Measurements from ENCODE around the gene DOCK10.

DOCK10 gene

GRCh38 chr2:225041851-225042799 is at the start of gene DOCK10:
TSS of gene DOCK10 (minus strand) at chr2:225042468. CDS start at chr2:225042374, 94 bp downstream.
- peak; percentile 54 for DNase-seq
- in situ Hi-C loops (cut with HindIII; ENCODE audit: low pct_ligation_motif_present, low pct_unique_long_range_greater_than_20kb, low sequenced_read_pairs), result no loop called here

DNA sequence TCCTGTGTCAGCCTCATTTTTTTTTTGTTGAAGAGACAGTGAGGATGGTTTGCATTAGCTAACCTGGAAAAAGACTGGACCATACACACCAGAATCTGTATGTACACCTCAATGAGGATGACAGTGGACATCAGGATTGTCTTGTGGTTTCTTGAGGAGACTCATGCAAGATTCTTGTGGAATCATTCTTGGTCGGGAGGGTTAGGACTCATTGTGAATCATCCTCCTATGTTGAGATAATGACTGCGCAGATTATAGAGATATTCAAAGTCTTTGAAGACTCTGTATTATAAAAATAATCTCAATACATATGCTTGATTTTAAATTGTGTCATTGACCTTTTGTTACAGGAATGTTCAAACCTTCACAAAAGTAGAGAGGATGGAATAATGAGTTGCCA is 49.1 kb upstream of the DOCK10 start:
- in situ Hi-C loops (cut with HindIII; ENCODE audit: low pct_ligation_motif_present, low pct_unique_long_range_greater_than_20kb, low sequenced_read_pairs), result no loop called here
- peak; percentile 41 for DNase-seq

DNA sequence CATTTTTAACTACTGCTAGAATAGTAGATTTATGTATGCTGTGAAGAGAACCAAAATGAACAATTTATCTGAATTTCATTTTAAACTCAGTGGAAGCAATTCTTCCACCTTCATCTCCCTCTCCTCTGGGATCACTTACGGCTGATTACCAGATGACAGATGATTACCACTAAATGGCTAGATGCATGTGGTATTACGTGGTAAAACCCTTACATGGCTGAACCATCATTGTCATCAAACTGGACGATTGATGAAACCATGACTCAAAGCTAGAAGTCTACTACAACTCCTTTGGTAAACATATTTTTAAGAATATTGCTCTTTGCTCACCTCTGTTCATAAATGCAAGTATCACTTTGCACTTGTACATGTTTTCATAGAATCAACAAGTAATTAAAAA is 48.5 kb upstream of the DOCK10 start:
- DNase-seq, result no peak
- in situ Hi-C loops (cut with HindIII; ENCODE audit: low pct_ligation_motif_present, low pct_unique_long_range_greater_than_20kb, low sequenced_read_pairs), result no loop called here

DNA sequence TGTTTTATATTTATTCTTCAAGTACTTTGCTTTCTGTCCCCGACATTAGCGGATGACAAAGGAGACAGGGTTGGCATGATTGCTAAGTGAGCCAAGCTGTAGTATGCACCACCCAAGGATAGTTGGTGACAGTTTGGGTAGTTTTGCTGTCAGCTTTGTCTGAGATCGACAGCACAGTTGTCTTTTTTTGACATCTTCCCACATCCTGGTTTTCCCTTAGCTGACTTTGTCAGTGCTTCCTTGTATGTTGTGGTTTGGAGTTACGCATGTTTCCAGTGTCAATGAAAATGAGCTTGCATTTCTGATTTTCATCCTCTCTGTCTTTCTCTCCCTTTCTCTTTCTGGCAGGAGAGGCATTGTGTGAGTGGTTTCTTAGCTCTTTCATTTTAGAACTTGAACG is 44.6 kb upstream of the DOCK10 start:
- in situ Hi-C loops (cut with HindIII; ENCODE audit: low pct_ligation_motif_present, low pct_unique_long_range_greater_than_20kb, low sequenced_read_pairs), result no loop called here
- DNase-seq, result no peak

GRCh38 chr2:225086439-225086838 is 44.2 kb upstream of the DOCK10 start:
- no peak for DNase-seq
- in situ Hi-C loops (cut with HindIII; ENCODE audit: low pct_ligation_motif_present, low pct_unique_long_range_greater_than_20kb, low sequenced_read_pairs), result no loop called here

DNA sequence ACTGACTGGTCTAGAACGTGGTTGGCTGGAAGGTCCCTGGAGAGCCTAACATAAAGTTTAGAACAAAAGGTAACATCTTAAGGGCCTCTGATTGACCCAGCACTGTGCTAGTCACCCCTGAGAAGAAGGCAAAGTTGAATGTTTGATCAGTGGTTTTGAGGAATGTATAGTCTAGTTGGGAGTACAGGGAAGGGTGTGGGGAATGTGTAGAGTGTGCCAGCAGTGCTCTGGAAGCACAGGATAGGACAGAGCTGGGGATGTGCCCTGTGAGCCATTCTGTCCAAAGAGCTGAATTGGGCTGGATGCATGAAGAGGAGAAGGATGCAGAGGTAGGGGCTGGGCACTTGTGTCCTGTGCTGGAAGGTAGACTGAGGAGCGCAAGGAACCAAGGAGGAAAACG is 41.0 kb upstream of the DOCK10 start:
- in situ Hi-C loops (cut with HindIII; ENCODE audit: low pct_ligation_motif_present, low pct_unique_long_range_greater_than_20kb, low sequenced_read_pairs), result no loop called here
- no peak for DNase-seq

DNA sequence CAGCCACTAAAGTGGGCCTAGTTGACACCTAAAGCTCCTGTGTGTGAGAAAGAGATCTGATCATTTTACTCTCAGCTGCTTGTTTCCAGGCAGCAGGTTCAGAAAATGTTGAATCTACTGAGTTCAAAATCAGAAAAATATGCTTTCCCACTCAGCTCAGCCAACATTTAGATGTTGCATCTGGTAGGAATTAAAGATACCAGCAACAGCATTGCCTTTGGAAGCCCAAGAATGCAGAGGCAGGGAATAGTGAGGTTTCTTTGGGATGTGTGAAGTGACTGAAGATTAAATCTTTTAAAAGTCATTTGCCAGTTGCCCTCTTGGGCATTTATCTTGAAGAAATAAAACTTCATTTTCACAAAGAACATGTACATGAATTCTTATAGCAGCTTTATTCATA is 33.9 kb upstream of the DOCK10 start:
- DNase-seq, result no peak
- in situ Hi-C loops (cut with HindIII; ENCODE audit: low pct_ligation_motif_present, low pct_unique_long_range_greater_than_20kb, low sequenced_read_pairs), result no loop called here

DNA sequence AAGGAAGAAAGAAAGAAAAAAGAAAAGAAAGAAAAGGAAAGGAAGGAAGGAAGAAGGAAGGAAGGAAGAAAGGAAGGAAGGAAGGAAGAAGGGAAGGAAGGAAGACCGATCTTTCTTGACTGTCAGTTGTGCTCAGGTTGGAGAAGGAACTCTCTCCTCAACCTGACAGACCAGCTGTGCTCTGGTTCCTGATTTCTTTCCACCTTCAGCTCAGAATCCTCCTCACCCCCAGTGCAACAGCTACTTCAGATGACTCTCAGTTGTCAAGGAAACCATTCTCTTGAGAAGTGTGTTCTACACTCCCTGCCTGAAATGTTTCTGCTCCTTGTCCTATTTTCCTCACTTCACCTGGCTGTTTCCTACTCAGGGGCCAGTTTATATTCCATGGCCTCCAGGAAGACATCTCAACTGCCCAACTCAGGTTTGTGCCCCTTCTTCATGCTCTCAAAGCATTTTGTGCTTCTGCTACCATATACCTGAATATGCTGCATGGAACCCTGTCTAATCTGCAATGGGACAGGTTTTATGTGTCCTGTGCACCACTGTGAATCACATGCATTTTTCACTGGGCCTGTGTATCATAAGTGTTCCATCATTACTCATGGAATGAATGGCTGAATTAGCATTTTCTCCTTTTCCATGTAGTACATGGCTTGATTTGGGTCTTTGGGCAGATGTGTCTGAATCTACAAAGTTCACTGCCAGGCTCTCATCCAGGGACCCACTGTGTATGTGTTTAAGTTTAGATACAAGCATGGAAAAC is 32.8 kb upstream of the DOCK10 start:
- DNase-seq, result no peak
- in situ Hi-C loops (cut with HindIII; ENCODE audit: low pct_ligation_motif_present, low pct_unique_long_range_greater_than_20kb, low sequenced_read_pairs), result no loop called here

DNA sequence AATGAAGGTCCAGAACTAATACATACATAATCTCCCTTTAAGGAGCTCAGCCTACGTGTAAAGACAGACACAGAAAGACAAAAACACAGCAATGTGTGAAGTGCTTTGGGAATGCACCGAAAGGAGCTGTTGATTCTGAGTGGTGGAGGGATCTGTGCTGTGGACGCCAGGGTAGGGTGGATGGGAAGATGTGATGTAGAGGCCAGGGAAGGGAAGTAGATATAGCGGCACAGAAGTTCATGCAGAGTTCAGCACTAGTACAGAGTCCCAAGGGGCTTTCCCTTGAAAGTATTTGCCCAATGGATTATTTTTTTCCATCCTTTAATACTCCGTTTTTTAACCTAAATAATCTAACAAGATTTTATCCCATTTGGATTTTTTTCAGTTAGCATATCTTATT is 32.1 kb upstream of the DOCK10 start:
- no peak for DNase-seq
- in situ Hi-C loops (cut with HindIII; ENCODE audit: low pct_ligation_motif_present, low pct_unique_long_range_greater_than_20kb, low sequenced_read_pairs), result no loop called here

- in situ Hi-C loops (cut with HindIII; ENCODE audit: low pct_ligation_motif_present, low pct_unique_long_range_greater_than_20kb, low sequenced_read_pairs), result no loop called here
- DNase-seq, result no peak
Measured at GRCh38 chr2:225073198-225073597, 30.9 kb upstream of the DOCK10 start.

- in situ Hi-C loops (cut with HindIII; ENCODE audit: low pct_ligation_motif_present, low pct_unique_long_range_greater_than_20kb, low sequenced_read_pairs), result no loop called here
- no peak for DNase-seq
Measured at GRCh38 chr2:225072444-225072843, 30.2 kb upstream of the DOCK10 start.

DNA sequence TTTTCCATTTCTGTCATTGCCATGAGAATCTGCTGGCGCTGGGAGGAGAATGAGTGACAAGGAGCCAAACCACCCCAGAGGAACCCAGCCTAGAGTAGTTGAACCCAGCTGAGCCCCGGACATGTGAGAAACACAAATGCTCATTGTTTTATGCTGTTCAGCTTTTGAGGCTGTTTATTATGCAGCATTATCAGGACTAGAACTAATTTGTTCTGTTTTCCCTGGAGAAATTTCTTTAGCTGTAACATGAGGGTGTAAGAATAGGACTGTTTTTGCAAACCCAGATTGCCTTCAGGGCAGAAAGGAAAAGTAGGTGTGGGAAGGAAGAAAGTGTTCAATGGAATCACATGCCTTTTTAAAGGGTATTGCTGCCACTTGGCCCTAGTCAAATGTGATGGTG is 28.5 kb upstream of the DOCK10 start:
- in situ Hi-C loops (cut with HindIII; ENCODE audit: low pct_ligation_motif_present, low pct_unique_long_range_greater_than_20kb, low sequenced_read_pairs), result no loop called here
- DNase-seq, result no peak

- in situ Hi-C loops (cut with HindIII; ENCODE audit: low pct_ligation_motif_present, low pct_unique_long_range_greater_than_20kb, low sequenced_read_pairs), result no loop called here
Measured at GRCh38 chr2:225069966-225070365, 27.7 kb upstream of the DOCK10 start.

GRCh38 chr2:225069477-225069876 is 27.2 kb upstream of the DOCK10 start:
- in situ Hi-C loops (cut with HindIII; ENCODE audit: low pct_ligation_motif_present, low pct_unique_long_range_greater_than_20kb, low sequenced_read_pairs), result no loop called here
- no peak for DNase-seq

More at GRCh38 chr2:225069966-225070365, 27.7 kb upstream of the DOCK10 start:
- no peak for DNase-seq

GRCh38 chr2:225065882-225066281 is 23.6 kb upstream of the DOCK10 start:
- DNase-seq, result no peak
- in situ Hi-C loops (cut with HindIII; ENCODE audit: low pct_ligation_motif_present, low pct_unique_long_range_greater_than_20kb, low sequenced_read_pairs), result no loop called here

DNA sequence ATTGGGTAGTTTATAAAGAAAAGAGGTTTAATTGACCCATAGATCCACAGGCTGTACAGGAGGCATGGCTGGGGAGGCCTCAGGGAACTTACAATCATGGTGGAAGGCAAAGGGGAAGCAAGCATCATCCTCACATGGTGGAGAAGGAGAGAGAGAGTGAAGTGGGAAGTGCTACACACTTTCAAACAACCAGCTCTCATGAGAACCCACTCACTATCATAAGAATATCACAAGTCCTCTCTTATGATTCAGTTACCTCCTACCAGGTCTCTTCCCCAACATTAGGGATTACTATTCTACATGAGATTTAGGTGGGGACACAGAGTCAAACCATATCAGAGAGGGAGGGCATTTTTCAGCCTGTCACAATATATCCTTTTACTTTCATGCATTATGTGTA is 22.7 kb upstream of the DOCK10 start:
- DNase-seq, result no peak
- in situ Hi-C loops (cut with HindIII; ENCODE audit: low pct_ligation_motif_present, low pct_unique_long_range_greater_than_20kb, low sequenced_read_pairs), result no loop called here

DNA sequence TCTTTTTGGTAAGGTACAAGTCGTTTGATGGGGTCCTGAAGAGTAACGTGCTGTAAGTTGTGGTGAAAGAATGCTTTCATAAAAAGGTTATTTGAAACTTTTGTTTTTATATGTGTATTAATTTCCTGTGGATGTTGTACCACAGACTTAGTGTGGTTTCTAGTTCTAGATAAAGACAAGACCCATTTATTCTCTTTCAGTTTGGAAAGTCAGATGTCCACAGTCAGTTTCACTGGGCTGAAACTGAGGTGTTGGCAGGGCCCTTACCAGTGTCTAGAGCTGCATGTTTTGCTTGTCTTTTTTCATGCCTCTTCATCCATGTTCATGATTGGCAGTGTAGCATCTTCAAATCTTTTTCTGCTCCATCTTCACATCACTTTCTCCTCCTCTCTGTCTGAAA is 22.1 kb upstream of the DOCK10 start:
- in situ Hi-C loops (cut with HindIII; ENCODE audit: low pct_ligation_motif_present, low pct_unique_long_range_greater_than_20kb, low sequenced_read_pairs), result no loop called here
- no peak for DNase-seq

GRCh38 chr2:225056330-225057073 is 14.2 kb upstream of the DOCK10 start:
- in situ Hi-C loops (cut with HindIII; ENCODE audit: low pct_ligation_motif_present, low pct_unique_long_range_greater_than_20kb, low sequenced_read_pairs), result no loop called here

DNA sequence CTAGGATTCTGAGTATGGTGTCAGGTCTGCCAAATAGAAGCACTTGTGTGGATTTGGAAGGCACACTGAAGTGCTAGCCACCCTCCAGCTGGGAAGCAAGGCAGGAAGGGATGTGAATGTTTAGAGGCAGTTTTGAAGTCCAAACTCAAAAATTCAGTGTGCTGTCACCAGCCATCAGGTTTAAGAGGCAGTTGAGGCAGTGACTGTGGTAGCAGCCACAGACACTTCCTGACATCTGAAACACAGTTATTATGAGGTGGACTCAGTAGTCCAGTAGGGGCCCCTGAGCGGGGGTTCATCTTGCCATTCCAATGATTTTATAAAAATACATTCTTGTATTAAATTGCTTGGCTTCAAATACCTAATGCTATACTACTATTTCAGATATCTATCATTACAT is 13.4 kb upstream of the DOCK10 start:
- in situ Hi-C loops (cut with HindIII; ENCODE audit: low pct_ligation_motif_present, low pct_unique_long_range_greater_than_20kb, low sequenced_read_pairs), result no loop called here
- no peak for DNase-seq

More at GRCh38 chr2:225056330-225057073, 14.2 kb upstream of the DOCK10 start:
- no peak for DNase-seq

Data from ACHN (cell line).